Measurements from ENCODE around the gene RNF214. TPM values are rescaled to one million over a fixed set of nuclear protein-coding genes. Genes with fewer than 3 reads are reported as not detected.
"Not testable (repeated sequence)": the region's sequence is repeated elsewhere in the genome, so short reads cannot be mapped to it uniquely, and the experiment has no call there.

RNF214 gene
- 5.8 and 7.6 TPM in 2 replicates for total RNA-seq

DNA sequence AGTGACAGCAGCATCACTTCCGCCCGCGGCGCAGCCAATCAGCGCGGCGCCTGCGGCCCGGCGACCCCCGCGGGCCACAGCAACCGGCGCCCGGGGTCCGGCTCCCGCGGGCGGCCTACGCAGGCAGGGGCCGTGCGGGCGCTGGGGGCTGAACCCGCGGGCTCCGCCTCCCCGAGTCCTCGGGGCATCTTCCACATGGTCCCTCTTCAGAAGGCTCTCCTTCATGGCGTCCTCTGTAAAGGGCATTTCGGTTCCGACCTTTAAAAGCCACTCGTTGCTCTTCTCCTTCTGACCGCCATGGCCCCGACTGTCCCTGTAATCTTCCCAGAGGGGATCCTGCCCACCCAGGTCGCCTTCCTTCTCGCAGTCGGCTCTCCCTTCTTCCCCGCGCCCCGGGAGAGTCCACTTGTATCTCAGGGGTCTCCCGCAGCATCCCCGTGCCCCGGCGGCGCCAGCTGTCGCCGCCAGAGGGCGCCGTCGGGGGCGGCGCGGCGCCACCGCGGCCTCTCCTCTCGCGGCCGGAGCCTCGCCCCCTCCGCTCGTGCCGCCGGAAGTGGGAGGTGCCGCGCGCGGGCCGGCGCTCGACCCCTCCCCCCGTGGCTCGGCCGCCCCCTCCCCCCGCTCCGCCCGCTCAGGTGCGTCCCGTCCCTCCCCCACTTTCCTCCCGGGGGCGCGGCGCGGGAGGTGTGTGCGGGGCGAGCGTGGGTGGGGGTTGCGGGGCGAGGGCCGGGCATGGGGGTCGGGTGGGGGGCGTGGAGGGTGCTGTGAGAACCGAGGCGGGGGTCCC lies at the start of gene RNF214:
RNF214 (plus strand) TSS at position 580 of the 787 bp plus-strand sequence. CDS start 1,602 bp downstream, outside the sequence.
- H3K27me3 ChIP-seq (ENCODE audit: control insufficient read depth, insufficient read depth, low read length) = no peaks in the 10 kb centered on the region
- H3K36me3 ChIP-seq (ENCODE audit: control insufficient read depth, insufficient read depth, low read length) = peaks cover 10% of the 10 kb centered on the region
- DNase-seq (ENCODE audit: low read depth) (peak; percentile 51), FAIRE-seq (no peak)
- peak within 1 kb of the TSS; percentile 50 for H3K4me3 ChIP-seq (ENCODE audit: low read depth, low read length)
- TF ChIP-seq, protein P1, sequence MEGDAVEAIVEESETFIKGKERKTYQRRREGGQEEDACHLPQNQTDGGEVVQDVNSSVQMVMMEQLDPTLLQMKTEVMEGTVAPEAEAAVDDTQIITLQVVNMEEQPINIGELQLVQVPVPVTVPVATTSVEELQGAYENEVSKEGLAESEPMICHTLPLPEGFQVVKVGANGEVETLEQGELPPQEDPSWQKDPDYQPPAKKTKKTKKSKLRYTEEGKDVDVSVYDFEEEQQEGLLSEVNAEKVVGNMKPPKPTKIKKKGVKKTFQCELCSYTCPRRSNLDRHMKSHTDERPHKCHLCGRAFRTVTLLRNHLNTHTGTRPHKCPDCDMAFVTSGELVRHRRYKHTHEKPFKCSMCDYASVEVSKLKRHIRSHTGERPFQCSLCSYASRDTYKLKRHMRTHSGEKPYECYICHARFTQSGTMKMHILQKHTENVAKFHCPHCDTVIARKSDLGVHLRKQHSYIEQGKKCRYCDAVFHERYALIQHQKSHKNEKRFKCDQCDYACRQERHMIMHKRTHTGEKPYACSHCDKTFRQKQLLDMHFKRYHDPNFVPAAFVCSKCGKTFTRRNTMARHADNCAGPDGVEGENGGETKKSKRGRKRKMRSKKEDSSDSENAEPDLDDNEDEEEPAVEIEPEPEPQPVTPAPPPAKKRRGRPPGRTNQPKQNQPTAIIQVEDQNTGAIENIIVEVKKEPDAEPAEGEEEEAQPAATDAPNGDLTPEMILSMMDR (IDR thresholded peaks at IDR 0.05; ENCODE audit: insufficient read depth, low read length, severe bottlenecking) = peak; percentile 74

DNA sequence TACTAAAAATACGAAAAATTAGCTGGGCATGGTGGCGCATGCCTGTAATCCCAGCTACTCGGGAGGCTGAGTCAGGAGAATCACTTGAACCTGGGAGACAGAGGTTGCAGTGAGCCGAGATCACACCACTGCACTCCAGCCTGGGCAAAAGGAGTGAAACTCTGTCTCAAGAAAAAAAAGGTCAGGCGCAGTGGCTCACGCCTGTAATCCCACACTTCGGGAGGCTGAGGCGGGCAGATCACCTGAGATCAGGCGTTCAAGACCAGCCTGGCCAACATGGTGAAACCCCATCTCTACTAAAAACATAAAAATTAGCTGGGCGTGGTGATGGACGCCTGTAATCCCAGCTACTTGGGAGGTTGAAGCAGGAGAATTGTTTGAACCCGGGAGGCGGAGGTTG lies 49.3 kb upstream of the RNF214 start:
- FAIRE-seq; DNase-seq (ENCODE audit: low read depth); H3K36me3 ChIP-seq (ENCODE audit: control insufficient read depth, insufficient read depth, low read length); H3K27me3 ChIP-seq (ENCODE audit: control insufficient read depth, insufficient read depth, low read length); H3K4me3 ChIP-seq (ENCODE audit: low read depth, low read length): not testable (repeated sequence)

DNA sequence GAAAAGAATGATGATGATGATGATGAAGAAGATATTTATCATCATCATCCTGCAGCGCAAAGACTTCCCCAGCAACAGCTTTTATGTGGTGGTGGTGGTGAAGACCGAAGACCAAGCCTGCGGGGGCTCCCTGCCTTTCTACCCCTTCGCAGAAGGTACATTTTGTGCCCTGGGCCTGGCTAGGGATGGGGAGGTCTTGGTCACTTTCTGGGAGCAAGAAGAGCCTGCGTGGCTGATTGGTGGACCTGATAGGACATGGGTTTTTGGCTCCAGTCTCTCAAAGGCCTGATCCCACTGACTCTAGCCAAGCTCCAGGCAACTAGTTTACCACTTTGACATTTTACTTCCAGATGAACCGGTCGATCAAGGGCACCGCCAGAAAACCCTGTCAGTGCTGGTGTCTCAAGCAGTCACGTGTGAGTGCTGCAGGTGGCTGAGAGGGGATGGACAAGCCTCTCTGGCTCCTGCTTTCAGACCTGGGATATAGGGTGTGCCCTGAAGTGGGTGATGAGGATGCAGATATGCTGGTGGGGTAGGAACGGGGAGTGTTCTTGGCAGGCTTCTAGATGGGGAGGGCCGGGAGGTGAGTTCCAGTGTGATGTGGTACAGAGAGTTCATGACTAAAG lies 48.6 kb upstream of the RNF214 start:
- Histone ChIP-seq H3K27me3 (ENCODE audit: control insufficient read depth, insufficient read depth, low read length) (no peaks in the 10 kb centered on the region), H3K4me3 (ENCODE audit: low read depth, low read length) (no peak overlapping the region), H3K36me3 (ENCODE audit: control insufficient read depth, insufficient read depth, low read length) (peaks cover 13% of the 10 kb centered on the region)
- FAIRE-seq (no peak), DNase-seq (ENCODE audit: low read depth) (no peak)
- TF ChIP-seq, protein P1 (IDR thresholded peaks at IDR 0.05; ENCODE audit: insufficient read depth, low read length, severe bottlenecking) = no peak

DNA sequence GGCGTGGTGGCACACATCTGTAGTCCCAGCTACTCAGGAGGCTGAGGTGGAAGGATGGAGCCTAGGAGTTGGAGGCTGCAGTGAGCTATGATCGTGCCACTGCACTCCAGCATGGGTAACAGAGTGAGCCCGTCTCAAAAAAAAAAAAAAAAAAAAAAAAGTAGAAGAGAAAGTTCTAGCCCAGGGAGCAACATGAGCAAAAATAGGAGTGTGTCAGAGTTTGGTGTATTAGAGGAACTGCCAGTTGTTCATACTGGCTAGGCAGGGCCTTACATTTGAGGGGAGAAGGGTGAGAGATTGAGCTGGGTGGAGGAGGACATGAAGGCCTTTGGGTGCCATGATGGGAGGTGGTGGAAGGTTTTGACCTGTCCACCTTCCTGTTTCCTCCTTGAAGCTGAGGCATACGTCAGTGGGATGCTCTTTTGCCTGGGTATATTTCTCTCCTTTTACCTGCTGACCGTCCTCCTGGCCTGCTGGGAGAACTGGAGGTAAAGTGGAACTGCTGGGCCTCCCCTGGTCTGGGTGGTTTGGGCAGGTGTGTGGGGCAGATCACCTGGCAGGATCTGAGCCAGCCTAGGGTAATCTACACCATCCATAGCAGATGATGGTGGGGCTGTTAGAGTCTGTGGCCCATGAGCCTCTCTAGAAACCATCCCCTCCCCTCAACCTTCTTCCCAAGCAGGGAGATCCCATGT lies 46.6 kb upstream of the RNF214 start:
- FAIRE-seq = no peak

DNA sequence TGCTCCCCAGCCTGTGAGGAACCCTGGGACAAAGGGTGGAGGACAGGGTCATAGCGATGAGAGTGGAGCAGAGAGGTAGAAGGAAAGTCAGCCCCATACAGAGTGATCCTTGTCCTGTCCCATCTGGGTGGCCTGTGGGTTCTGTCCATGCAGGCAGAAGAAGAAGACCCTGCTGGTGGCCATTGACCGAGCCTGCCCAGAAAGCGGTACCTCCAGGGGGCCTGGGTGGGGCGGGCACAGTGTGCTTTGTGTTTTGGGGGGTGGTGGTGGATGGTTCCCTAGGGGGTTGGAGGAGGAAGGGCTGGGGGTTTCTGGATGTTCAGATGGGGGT lies 46.1 kb upstream of the RNF214 start:
- no peak for DNase-seq (ENCODE audit: low read depth)
- H3K4me3 ChIP-seq (ENCODE audit: low read depth, low read length) = no peak overlapping the region
- peaks cover 27% of the 10 kb centered on the region for H3K36me3 ChIP-seq (ENCODE audit: control insufficient read depth, insufficient read depth, low read length)
- no peak for FAIRE-seq
- H3K27me3 ChIP-seq (ENCODE audit: control insufficient read depth, insufficient read depth, low read length) = no peaks in the 10 kb centered on the region
- TF ChIP-seq, protein P1 (IDR thresholded peaks at IDR 0.05; ENCODE audit: insufficient read depth, low read length, severe bottlenecking) = no peak

More for the DNA sequence above, 46.6 kb upstream of the RNF214 start:
- no peak for DNase-seq (ENCODE audit: low read depth)
- Histone ChIP-seq H3K27me3 (ENCODE audit: control insufficient read depth, insufficient read depth, low read length) (no peaks in the 10 kb centered on the region), H3K4me3 (ENCODE audit: low read depth, low read length) (no peak overlapping the region), H3K36me3 (ENCODE audit: control insufficient read depth, insufficient read depth, low read length) (peaks cover 27% of the 10 kb centered on the region)
- TF ChIP-seq, protein P1 (IDR thresholded peaks at IDR 0.05; ENCODE audit: insufficient read depth, low read length, severe bottlenecking) = no peak

DNA sequence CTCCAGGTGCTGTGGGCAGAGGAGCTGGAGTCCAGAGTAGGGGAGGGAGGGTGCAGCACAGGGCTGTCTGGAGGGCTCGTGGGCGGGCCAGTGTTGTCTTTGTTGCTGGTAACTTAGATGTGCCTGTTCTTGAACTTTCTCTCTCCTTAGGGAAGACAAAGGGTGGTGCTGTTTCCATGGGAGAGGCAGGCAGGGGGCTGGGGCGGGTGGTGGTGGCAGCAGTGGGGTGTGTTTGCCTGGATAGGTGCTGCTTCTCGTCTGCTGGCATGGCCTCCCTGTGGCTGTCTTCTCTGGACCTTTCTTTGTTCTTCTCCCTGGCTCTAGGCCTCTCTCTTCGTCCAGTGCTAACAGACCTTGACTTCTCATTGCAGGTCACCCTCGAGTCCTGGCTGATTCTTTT lies 45.5 kb upstream of the RNF214 start:
- H3K27me3 ChIP-seq (ENCODE audit: control insufficient read depth, insufficient read depth, low read length) = no peaks in the 10 kb centered on the region
- FAIRE-seq = no peak
- no peak overlapping the region for H3K4me3 ChIP-seq (ENCODE audit: low read depth, low read length)
- TF ChIP-seq, protein P1 (IDR thresholded peaks at IDR 0.05; ENCODE audit: insufficient read depth, low read length, severe bottlenecking) = no peak
- no peak for DNase-seq (ENCODE audit: low read depth)
- H3K36me3 ChIP-seq (ENCODE audit: control insufficient read depth, insufficient read depth, low read length) = peaks cover 29% of the 10 kb centered on the region
